Muscle layer of duodenum (tissue), 2 donors: Measurements from ENCODE around the gene TRAPPC11.

Source experiments
- H3K27ac ChIP-seq: one replicate; pipeline ENCODE4 v1.7.0; 2013; ENCODE audit warnings: mild to moderate bottlenecking, low read length
- H3K27me3 ChIP-seq: one replicate; pipeline ENCODE4 v1.7.0; 2013; ENCODE audit warnings: low read depth, mild to moderate bottlenecking, control low read depth, low read length
- H3K36me3 ChIP-seq, 2 donors: one replicate each; pipeline ENCODE4 v1.7.0; 2013; ENCODE audit warnings: low read length in 2 of 2, control low read depth in 1 of 2, mild to moderate bottlenecking in 1 of 2; ENCODE audit not compliant: insufficient read depth in 2 of 2, control insufficient read depth in 1 of 2
- H3K4me1 ChIP-seq, 2 donors: one replicate each; pipeline ENCODE4 v1.7.0; 2013; ENCODE audit warnings: low read length in 2 of 2, mild to moderate bottlenecking in 2 of 2, control low read depth in 1 of 2, moderate library complexity in 1 of 2; ENCODE audit not compliant: insufficient read depth in 2 of 2, control insufficient read depth in 1 of 2
- H3K4me3 ChIP-seq, 2 donors: one replicate each; pipeline ENCODE4 v1.7.0; 2013; ENCODE audit warnings: low read length in 2 of 2, low read depth in 1 of 2, mild to moderate bottlenecking in 1 of 2
- H3K9me3 ChIP-seq, 2 donors: one replicate each; pipeline ENCODE4 v1.7.0; 2013; ENCODE audit warnings: low read length in 2 of 2, control low read depth in 1 of 2, mild to moderate bottlenecking in 1 of 2; ENCODE audit not compliant: control insufficient read depth in 1 of 2
- donor health status: healthy.

Gene TRAPPC11

GRCh38 chr4:183738961-183739360 is 79.9 kb downstream of the TRAPPC11 start:
- Histone ChIP-seq H3K27ac (no peak overlapping the region), H3K9me3 (no peaks in the 10 kb centered on the region), H3K36me3 (no peaks in the 10 kb centered on the region), H3K4me3 (no peak overlapping the region), H3K27me3 (no peaks in the 10 kb centered on the region), H3K4me1 (no peaks in the 10 kb centered on the region)

- no peaks in the 10 kb centered on the region for H3K9me3 ChIP-seq
- no peaks in the 10 kb centered on the region for H3K27me3 ChIP-seq
- H3K27ac ChIP-seq: no peak overlapping the region
- H3K4me3 ChIP-seq: no peak overlapping the region
- H3K36me3 ChIP-seq: no peaks in the 10 kb centered on the region
- peaks cover 0 to 11% of the 10 kb centered on the region in 2 donors for H3K4me1 ChIP-seq
Measured at GRCh38 chr4:183746305-183747229, 87.5 kb downstream of the TRAPPC11 start.

- no peaks in the 10 kb centered on the region for H3K36me3 ChIP-seq
- H3K27me3 ChIP-seq: no peaks in the 10 kb centered on the region
- H3K9me3 ChIP-seq: no peaks in the 10 kb centered on the region
- no peak overlapping the region for H3K4me3 ChIP-seq
- peaks cover 0 to 11% of the 10 kb centered on the region in 2 donors for H3K4me1 ChIP-seq
- H3K27ac ChIP-seq: no peak overlapping the region
Measured at GRCh38 chr4:183747380-183747779, 88.3 kb downstream of the TRAPPC11 start.

- Histone ChIP-seq H3K9me3 (no peaks in the 10 kb centered on the region), H3K27ac (no peak overlapping the region), H3K4me1 (peaks cover 0 to 11% of the 10 kb centered on the region in 2 donors), H3K27me3 (no peaks in the 10 kb centered on the region), H3K36me3 (no peaks in the 10 kb centered on the region), H3K4me3 (no peak overlapping the region)
Measured at GRCh38 chr4:183747931-183748670, 89.0 kb downstream of the TRAPPC11 start.

- Histone ChIP-seq H3K27me3 (no peaks in the 10 kb centered on the region), H3K27ac (no peak overlapping the region), H3K4me1 (peaks cover 0 to 11% of the 10 kb centered on the region in 2 donors), H3K4me3 (no peak overlapping the region), H3K9me3 (no peaks in the 10 kb centered on the region), H3K36me3 (no peaks in the 10 kb centered on the region)
Measured at GRCh38 chr4:183751106-183751505, 92.0 kb downstream of the TRAPPC11 start.

GRCh38 chr4:183755596-183755995 is 96.5 kb downstream of the TRAPPC11 start:
- no peaks in the 10 kb centered on the region for H3K9me3 ChIP-seq
- H3K27ac ChIP-seq: no peak overlapping the region
- H3K4me1 ChIP-seq: no peaks in the 10 kb centered on the region
- H3K4me3 ChIP-seq: no peak overlapping the region
- H3K36me3 ChIP-seq: no peaks in the 10 kb centered on the region
- no peaks in the 10 kb centered on the region for H3K27me3 ChIP-seq

GRCh38 chr4:183757060-183757459 is 98.0 kb downstream of the TRAPPC11 start:
- no peak overlapping the region for H3K4me3 ChIP-seq
- H3K27me3 ChIP-seq: no peaks in the 10 kb centered on the region
- no peak overlapping the region for H3K27ac ChIP-seq
- no peaks in the 10 kb centered on the region for H3K36me3 ChIP-seq
- no peaks in the 10 kb centered on the region for H3K4me1 ChIP-seq
- no peaks in the 10 kb centered on the region for H3K9me3 ChIP-seq

- no peak overlapping the region for H3K4me3 ChIP-seq
- H3K36me3 ChIP-seq: no peaks in the 10 kb centered on the region
- H3K9me3 ChIP-seq: no peaks in the 10 kb centered on the region
- H3K27me3 ChIP-seq: no peaks in the 10 kb centered on the region
- H3K4me1 ChIP-seq: no peaks in the 10 kb centered on the region
- H3K27ac ChIP-seq: no peak overlapping the region
Measured at GRCh38 chr4:183758061-183758757, 99.1 kb downstream of the TRAPPC11 start.

GRCh38 chr4:183758758-183759447 is 99.8 kb downstream of the TRAPPC11 start:
- Histone ChIP-seq H3K9me3 (no peaks in the 10 kb centered on the region), H3K27ac (no peak overlapping the region), H3K36me3 (no peaks in the 10 kb centered on the region), H3K4me1 (no peaks in the 10 kb centered on the region), H3K27me3 (no peaks in the 10 kb centered on the region), H3K4me3 (no peak overlapping the region)

GRCh38 chr4:183760326-183760725 is 101.2 kb downstream of the TRAPPC11 start:
- Histone ChIP-seq H3K9me3 (no peaks in the 10 kb centered on the region), H3K4me1 (no peaks in the 10 kb centered on the region), H3K36me3 (no peaks in the 10 kb centered on the region), H3K27me3 (no peaks in the 10 kb centered on the region), H3K27ac (no peak overlapping the region), H3K4me3 (no peak overlapping the region)
